Measurements from ENCODE around the gene MARVELD1.

DNA sequence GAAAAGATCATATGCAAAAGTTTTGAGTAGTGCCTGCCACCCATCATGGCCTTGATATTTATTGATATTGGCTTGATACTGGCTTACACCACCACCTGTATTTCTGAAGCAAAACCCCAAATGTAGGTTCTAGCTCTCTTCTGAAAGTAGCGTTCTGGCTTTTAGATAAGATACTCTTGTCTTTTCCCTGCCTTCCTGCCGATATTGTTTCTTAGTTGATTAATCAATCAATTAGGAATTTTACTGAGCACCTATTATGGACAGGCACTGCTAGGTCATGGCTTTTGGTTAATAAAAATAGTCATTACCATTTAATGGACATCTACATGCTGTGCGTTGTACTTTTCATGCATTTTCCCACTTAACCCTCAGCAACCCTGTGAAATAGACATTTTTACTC lies 50.4 kb downstream of the MARVELD1 start:
- TF ChIP-seq, protein P1, sequence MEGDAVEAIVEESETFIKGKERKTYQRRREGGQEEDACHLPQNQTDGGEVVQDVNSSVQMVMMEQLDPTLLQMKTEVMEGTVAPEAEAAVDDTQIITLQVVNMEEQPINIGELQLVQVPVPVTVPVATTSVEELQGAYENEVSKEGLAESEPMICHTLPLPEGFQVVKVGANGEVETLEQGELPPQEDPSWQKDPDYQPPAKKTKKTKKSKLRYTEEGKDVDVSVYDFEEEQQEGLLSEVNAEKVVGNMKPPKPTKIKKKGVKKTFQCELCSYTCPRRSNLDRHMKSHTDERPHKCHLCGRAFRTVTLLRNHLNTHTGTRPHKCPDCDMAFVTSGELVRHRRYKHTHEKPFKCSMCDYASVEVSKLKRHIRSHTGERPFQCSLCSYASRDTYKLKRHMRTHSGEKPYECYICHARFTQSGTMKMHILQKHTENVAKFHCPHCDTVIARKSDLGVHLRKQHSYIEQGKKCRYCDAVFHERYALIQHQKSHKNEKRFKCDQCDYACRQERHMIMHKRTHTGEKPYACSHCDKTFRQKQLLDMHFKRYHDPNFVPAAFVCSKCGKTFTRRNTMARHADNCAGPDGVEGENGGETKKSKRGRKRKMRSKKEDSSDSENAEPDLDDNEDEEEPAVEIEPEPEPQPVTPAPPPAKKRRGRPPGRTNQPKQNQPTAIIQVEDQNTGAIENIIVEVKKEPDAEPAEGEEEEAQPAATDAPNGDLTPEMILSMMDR (IDR thresholded peaks at IDR 0.05; ENCODE audit: low read depth, low read length), result no peak
- TF ChIP-seq EZH2phosphoT487 (IDR thresholded peaks at IDR 0.05; ENCODE audit: low read depth), result no peak
